Measurements from ENCODE around the gene TEX9. TPM values are rescaled to one million over a fixed set of nuclear protein-coding genes. Genes with fewer than 3 reads are reported as not detected.
"Not testable (repeated sequence)": the region's sequence is repeated elsewhere in the genome, so short reads cannot be mapped to it uniquely, and the experiment has no call there.

Gene TEX9
- total RNA-seq, 2 experiments from 2014 or later, result 1.5 to 1.8 TPM

- H3K27me3 Mint-ChIP-seq, result peaks cover 25% of the 10 kb centered on the region
- H3K36me3 Mint-ChIP-seq (ENCODE audit: low read depth), result no peaks in the 10 kb centered on the region
- DNase-seq (no peak), ATAC-seq (no peak)
- no peak overlapping the region for H3K27ac Mint-ChIP-seq
- no peak overlapping the region for H3K4me3 Mint-ChIP-seq
- CTCF ChIA-PET, result interaction anchor here (0.5 kb wide), 1 partner anchor 20 kb away, joined by 3 read pairs; no protein-coding TSS in a partner anchor
- peaks cover 4% of the 10 kb centered on the region for H3K9me3 Mint-ChIP-seq (ENCODE audit: low read depth)
- POLR2A ChIA-PET, result no interaction called here
- peaks cover 23% of the 10 kb centered on the region for H3K4me1 Mint-ChIP-seq
- intact Hi-C loops (cut with DNase I, micrococcal nuclease), result loop anchor here (5.0 to 10.0 kb wide), 4 partner anchors 98 to 558 kb away; partner anchors contain the start of genes MNS1 (in 2 of the 2) and ZNF280D (in 1 of the 2)
These were observed 1.9 kb downstream of the TEX9 start for GRCh38 chr15:56367156-56367555.

GRCh38 chr15:56369234-56369633 is 4.0 kb downstream of the TEX9 start:
- ATAC-seq (no peak), DNase-seq (no peak)
- CTCF ChIA-PET, result no interaction called here
- intact Hi-C loops (cut with DNase I, micrococcal nuclease), result loop anchor here (5.0 to 10.0 kb wide), 4 partner anchors 96 to 556 kb away; partner anchors contain the start of genes MNS1 (in 2 of the 2) and ZNF280D (in 1 of the 2)
- Mint-ChIP-seq H3K27me3 (peaks cover 20% of the 10 kb centered on the region), H3K9me3 (ENCODE audit: low read depth) (no peaks in the 10 kb centered on the region), H3K27ac (no peak overlapping the region), H3K4me3 (no peak overlapping the region), H3K36me3 (ENCODE audit: low read depth) (no peaks in the 10 kb centered on the region), H3K4me1 (peaks cover 23% of the 10 kb centered on the region)
- POLR2A ChIA-PET, result no interaction called here

GRCh38 chr15:56371495-56372147 is 6.4 kb downstream of the TEX9 start:
- peaks cover 18% of the 10 kb centered on the region for H3K27me3 Mint-ChIP-seq
- H3K27ac Mint-ChIP-seq, result no peak overlapping the region
- CTCF ChIA-PET, result interaction anchor here (0.9 to 1.3 kb wide), 2 partner anchors 56 to 127 kb away, joined by 3 read pairs; no protein-coding TSS in a partner anchor
- POLR2A ChIA-PET, result no interaction called here
- no peak for DNase-seq
- peak; percentile 85 for ATAC-seq
- peaks cover 10% of the 10 kb centered on the region for H3K4me1 Mint-ChIP-seq
- no peaks in the 10 kb centered on the region for H3K9me3 Mint-ChIP-seq (ENCODE audit: low read depth)
- intact Hi-C loops (cut with DNase I, micrococcal nuclease), result loop anchor here in 1 of 2 experiments (5.0 kb wide), 1 partner anchor 416 kb away; no protein-coding TSS in a partner anchor
- no peaks in the 10 kb centered on the region for H3K36me3 Mint-ChIP-seq (ENCODE audit: low read depth)
- no peak overlapping the region for H3K4me3 Mint-ChIP-seq

GRCh38 chr15:56374693-56375092 is 9.5 kb downstream of the TEX9 start:
- CTCF ChIA-PET; H3K27ac Mint-ChIP-seq; H3K27me3 Mint-ChIP-seq; H3K4me3 Mint-ChIP-seq; DNase-seq; ATAC-seq; H3K36me3 Mint-ChIP-seq (ENCODE audit: low read depth); H3K9me3 Mint-ChIP-seq (ENCODE audit: low read depth); POLR2A ChIA-PET; H3K4me1 Mint-ChIP-seq: not testable (repeated sequence)
- intact Hi-C loops (cut with DNase I, micrococcal nuclease), result loop anchor here in 1 of 2 experiments (5.0 kb wide), 1 partner anchor 413 kb away; no protein-coding TSS in a partner anchor

GRCh38 chr15:56377822-56378221 is 12.6 kb downstream of the TEX9 start:
- H3K27ac Mint-ChIP-seq; H3K4me3 Mint-ChIP-seq; DNase-seq; ATAC-seq; CTCF ChIA-PET; H3K4me1 Mint-ChIP-seq; H3K36me3 Mint-ChIP-seq (ENCODE audit: low read depth); H3K27me3 Mint-ChIP-seq; POLR2A ChIA-PET; intact Hi-C loops (cut with DNase I, micrococcal nuclease): not testable (repeated sequence)
- peaks cover 15% of the 10 kb centered on the region for H3K9me3 Mint-ChIP-seq (ENCODE audit: low read depth)

- intact Hi-C loops (cut with DNase I, micrococcal nuclease), result no loop called here
- H3K4me3 Mint-ChIP-seq, result no peak overlapping the region
- H3K27me3 Mint-ChIP-seq, result peaks cover 2% of the 10 kb centered on the region
- no peaks in the 10 kb centered on the region for H3K4me1 Mint-ChIP-seq
- no peaks in the 10 kb centered on the region for H3K36me3 Mint-ChIP-seq (ENCODE audit: low read depth)
- no peak for DNase-seq
- ATAC-seq, result no peak
- POLR2A ChIA-PET, result no interaction called here
- CTCF ChIA-PET, result no interaction called here
- no peak overlapping the region for H3K27ac Mint-ChIP-seq
- H3K9me3 Mint-ChIP-seq (ENCODE audit: low read depth), result peaks cover 15% of the 10 kb centered on the region
These were observed 17.8 kb downstream of the TEX9 start for GRCh38 chr15:56383010-56383409.

- Mint-ChIP-seq H3K9me3 (ENCODE audit: low read depth) (peaks cover 5% of the 10 kb centered on the region), H3K27ac (no peak overlapping the region), H3K4me3 (no peak overlapping the region), H3K36me3 (ENCODE audit: low read depth) (no peaks in the 10 kb centered on the region), H3K4me1 (peaks cover 4% of the 10 kb centered on the region), H3K27me3 (no peaks in the 10 kb centered on the region)
- ATAC-seq, result no peak
- intact Hi-C loops (cut with DNase I, micrococcal nuclease), result no loop called here
- POLR2A ChIA-PET, result no interaction called here
- no peak for DNase-seq
- CTCF ChIA-PET, result interaction anchor here (0.5 to 0.6 kb wide), 2 partner anchors 34 to 951 kb away, joined by 3 read pairs; no protein-coding TSS in a partner anchor
These were observed 20.7 kb downstream of the TEX9 start for GRCh38 chr15:56385908-56386307.

- CTCF ChIA-PET, result no interaction called here
- no peaks in the 10 kb centered on the region for H3K27me3 Mint-ChIP-seq
- peaks cover 4% of the 10 kb centered on the region for H3K4me1 Mint-ChIP-seq
- no peaks in the 10 kb centered on the region for H3K36me3 Mint-ChIP-seq (ENCODE audit: low read depth)
- no peak for DNase-seq
- peak overlapping the region; percentile 9 for H3K27ac Mint-ChIP-seq
- H3K9me3 Mint-ChIP-seq (ENCODE audit: low read depth), result no peaks in the 10 kb centered on the region
- no peak overlapping the region for H3K4me3 Mint-ChIP-seq
- ATAC-seq, result peak; percentile 74
- POLR2A ChIA-PET, result no interaction called here
- intact Hi-C loops (cut with DNase I, micrococcal nuclease), result no loop called here
These were observed 25.6 kb downstream of the TEX9 start for GRCh38 chr15:56390739-56391267.

- no peaks in the 10 kb centered on the region for H3K9me3 Mint-ChIP-seq (ENCODE audit: low read depth)
- peaks cover 4% of the 10 kb centered on the region for H3K4me1 Mint-ChIP-seq
- intact Hi-C loops (cut with DNase I, micrococcal nuclease), result no loop called here
- H3K27me3 Mint-ChIP-seq, result no peaks in the 10 kb centered on the region
- H3K27ac Mint-ChIP-seq, result no peak overlapping the region
- DNase-seq, result no peak
- no peak overlapping the region for H3K4me3 Mint-ChIP-seq
- ATAC-seq, result no peak
- H3K36me3 Mint-ChIP-seq (ENCODE audit: low read depth), result no peaks in the 10 kb centered on the region
- ChIA-PET CTCF (no interaction called here), POLR2A (no interaction called here)
These were observed 28.1 kb downstream of the TEX9 start for GRCh38 chr15:56393277-56393676.

GRCh38 chr15:56394909-56395308 is 29.7 kb downstream of the TEX9 start:
- Mint-ChIP-seq H3K9me3 (ENCODE audit: low read depth) (no peaks in the 10 kb centered on the region), H3K4me3 (no peak overlapping the region), H3K27ac (no peak overlapping the region), H3K4me1 (peaks cover 4% of the 10 kb centered on the region), H3K36me3 (ENCODE audit: low read depth) (no peaks in the 10 kb centered on the region), H3K27me3 (no peaks in the 10 kb centered on the region)
- ATAC-seq (no peak), DNase-seq (no peak)
- CTCF ChIA-PET, result no interaction called here
- intact Hi-C loops (cut with DNase I, micrococcal nuclease), result no loop called here
- POLR2A ChIA-PET, result no interaction called here

- POLR2A ChIA-PET; DNase-seq; intact Hi-C loops (cut with DNase I, micrococcal nuclease); H3K36me3 Mint-ChIP-seq (ENCODE audit: low read depth); H3K9me3 Mint-ChIP-seq (ENCODE audit: low read depth); H3K27me3 Mint-ChIP-seq; CTCF ChIA-PET; H3K4me3 Mint-ChIP-seq; H3K4me1 Mint-ChIP-seq; ATAC-seq; H3K27ac Mint-ChIP-seq: not testable (repeated sequence)
These were observed 32.1 kb downstream of the TEX9 start for GRCh38 chr15:56397325-56397724.

GRCh38 chr15:56399209-56399608 is 34.0 kb downstream of the TEX9 start:
- DNase-seq; H3K36me3 Mint-ChIP-seq (ENCODE audit: low read depth); POLR2A ChIA-PET; H3K4me3 Mint-ChIP-seq; CTCF ChIA-PET; H3K9me3 Mint-ChIP-seq (ENCODE audit: low read depth); ATAC-seq; H3K27ac Mint-ChIP-seq; intact Hi-C loops (cut with DNase I, micrococcal nuclease); H3K4me1 Mint-ChIP-seq; H3K27me3 Mint-ChIP-seq: not testable (repeated sequence)
